HG03457 (cell line): ENCODE measurements around the gene RREB1.

Source experiments
- ATAC-seq: cut with Tn5 transposase; IDR thresholded peaks from one replicate; pipeline ENCODE4 v1.9.1; 2021; ENCODE audit warnings: moderate number of reproducible peaks; ENCODE audit not compliant: unreplicated experiment

The RREB1 gene

GRCh38 chr6:7107578-7108195 is at the start of gene RREB1:
TSS of gene RREB1 (plus strand) at chr6:7107961. CDS start at chr6:7181912, 73,951 bp downstream.
- no peak for ATAC-seq

- ATAC-seq, result no peak
Measured at GRCh38 chr6:7058250-7058923, 49.4 kb upstream of the RREB1 start.

GRCh38 chr6:7060769-7061516 is 46.8 kb upstream of the RREB1 start:
- ATAC-seq, result no peak

GRCh38 chr6:7062451-7063162 is 45.2 kb upstream of the RREB1 start:
- no peak for ATAC-seq

- ATAC-seq, result no peak
Measured at GRCh38 chr6:7067305-7067704, 40.5 kb upstream of the RREB1 start.

GRCh38 chr6:7071405-7071804 is 36.4 kb upstream of the RREB1 start:
- ATAC-seq, result no peak

- ATAC-seq, result no peak
Measured at GRCh38 chr6:7073082-7073820, 34.5 kb upstream of the RREB1 start.

GRCh38 chr6:7073821-7074525 is 33.8 kb upstream of the RREB1 start:
- ATAC-seq, result peak; percentile 90

GRCh38 chr6:7074870-7075269 is 32.9 kb upstream of the RREB1 start:
- no peak for ATAC-seq

- no peak for ATAC-seq
Measured at GRCh38 chr6:7075341-7076000, 32.3 kb upstream of the RREB1 start.

GRCh38 chr6:7077856-7078255 is 29.9 kb upstream of the RREB1 start:
- ATAC-seq, result no peak

- no peak for ATAC-seq
Measured at GRCh38 chr6:7078856-7079255, 28.9 kb upstream of the RREB1 start.

- ATAC-seq, result no peak
Measured at GRCh38 chr6:7080311-7080710, 27.4 kb upstream of the RREB1 start.

GRCh38 chr6:7085911-7086310 is 21.9 kb upstream of the RREB1 start:
- no peak for ATAC-seq

GRCh38 chr6:7086488-7086887 is 21.3 kb upstream of the RREB1 start:
- no peak for ATAC-seq

- no peak for ATAC-seq
Measured at GRCh38 chr6:7087066-7087465, 20.7 kb upstream of the RREB1 start.

- no peak for ATAC-seq
Measured at GRCh38 chr6:7087491-7087979, 20.2 kb upstream of the RREB1 start.

- ATAC-seq, result no peak
Measured at GRCh38 chr6:7088076-7088742, 19.6 kb upstream of the RREB1 start.

GRCh38 chr6:7098993-7099392 is 8.8 kb upstream of the RREB1 start:
- no peak for ATAC-seq
